Epithelial cell of esophagus (primary cell): ENCODE results near the gene FNDC3A.

Experiments
- DNase-seq: peaks from one replicate; pipeline ENCODE4 v3.0.0; 2010; ENCODE audit warnings: low read depth
- H3K4me3 ChIP-seq: 2 replicates; pipeline ENCODE4 v1.5.1; 2011; ENCODE audit warnings: mild to moderate bottlenecking, low read length, control low read depth
- CTCF ChIP-seq: IDR thresholded peaks from 2 replicates; pipeline ENCODE4 v1.5.1; 2011; ENCODE audit warnings: low read depth, mild to moderate bottlenecking, low read length, control low read depth, inconsistent platforms; ENCODE audit not compliant: insufficient read depth; ENCODE audit errors: missing control alignments

The FNDC3A gene

GRCh38 chr13:49225223-49226042 is 249.7 kb downstream of the FNDC3A start:
- H3K4me3 ChIP-seq: no peak overlapping the region
- peak; percentile 39 for DNase-seq
- TF ChIP-seq CTCF: no peak

- no peak overlapping the region for H3K4me3 ChIP-seq
- no peak for DNase-seq
- TF ChIP-seq CTCF: no peak
These were observed 250.9 kb downstream of the FNDC3A start for GRCh38 chr13:49226613-49227012.

- no peak for TF ChIP-seq CTCF
- H3K4me3 ChIP-seq: no peak overlapping the region
- no peak for DNase-seq
These were observed 259.0 kb downstream of the FNDC3A start for GRCh38 chr13:49234741-49235140.

GRCh38 chr13:49235856-49236431 is 260.2 kb downstream of the FNDC3A start:
- no peak overlapping the region for H3K4me3 ChIP-seq
- TF ChIP-seq CTCF: no peak
- DNase-seq: no peak

GRCh38 chr13:49238621-49239020 is 262.9 kb downstream of the FNDC3A start:
- DNase-seq: no peak
- H3K4me3 ChIP-seq: no peak overlapping the region
- no peak for TF ChIP-seq CTCF

- H3K4me3 ChIP-seq: no peak overlapping the region
- TF ChIP-seq CTCF: peak; percentile 64
- DNase-seq: peak; percentile 60
These were observed 264.3 kb downstream of the FNDC3A start for GRCh38 chr13:49240017-49240416.
